HG02571 (cell line): ENCODE results near the gene ATOSA.

Experiments used
- ATAC-seq: cut with Tn5 transposase; IDR thresholded peaks from one replicate; pipeline ENCODE4 v1.9.1; 2021; ENCODE audit warnings: mild to moderate bottlenecking, moderate library complexity; ENCODE audit not compliant: unreplicated experiment

ATOSA gene

DNA sequence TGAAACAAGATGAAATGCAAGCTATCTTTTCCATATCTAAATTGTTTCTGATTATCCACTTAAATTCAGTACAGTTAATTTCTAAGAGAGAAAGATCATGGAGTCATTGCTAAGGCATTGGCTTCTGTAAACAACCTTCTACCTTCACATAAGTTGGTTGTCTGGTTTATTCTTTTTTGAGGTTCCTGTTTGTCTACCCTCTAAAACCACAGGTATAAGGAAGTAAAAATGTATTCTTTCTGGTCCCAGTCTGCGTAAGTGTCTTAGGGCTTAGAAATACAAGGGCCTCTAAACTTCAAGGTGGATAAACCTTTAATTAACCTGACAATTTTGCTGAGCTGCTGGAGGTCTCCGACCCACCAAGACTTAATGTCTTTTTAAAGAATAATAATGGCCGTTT is 3.6 kb upstream of the ATOSA start:
- ATAC-seq: no peak

DNA sequence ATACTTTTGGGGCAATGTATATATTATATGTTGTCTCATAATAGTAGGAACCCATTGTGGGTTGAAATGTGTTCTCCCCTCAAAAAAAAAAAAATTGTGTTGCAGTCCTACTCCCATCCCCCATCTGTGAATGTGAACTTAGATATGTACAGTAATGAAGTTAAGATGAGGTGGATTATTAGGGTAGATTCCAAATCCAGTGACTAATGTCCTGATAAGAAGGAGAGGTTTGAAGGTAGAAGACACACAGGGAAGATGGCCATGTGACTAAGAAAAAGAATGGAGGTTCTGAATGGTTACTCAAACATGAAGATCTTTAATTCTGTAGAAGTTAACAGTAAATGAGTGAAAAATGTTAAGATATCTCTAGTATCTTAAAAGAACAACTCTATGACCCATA is 3.0 kb upstream of the ATOSA start:
- no peak for ATAC-seq

DNA sequence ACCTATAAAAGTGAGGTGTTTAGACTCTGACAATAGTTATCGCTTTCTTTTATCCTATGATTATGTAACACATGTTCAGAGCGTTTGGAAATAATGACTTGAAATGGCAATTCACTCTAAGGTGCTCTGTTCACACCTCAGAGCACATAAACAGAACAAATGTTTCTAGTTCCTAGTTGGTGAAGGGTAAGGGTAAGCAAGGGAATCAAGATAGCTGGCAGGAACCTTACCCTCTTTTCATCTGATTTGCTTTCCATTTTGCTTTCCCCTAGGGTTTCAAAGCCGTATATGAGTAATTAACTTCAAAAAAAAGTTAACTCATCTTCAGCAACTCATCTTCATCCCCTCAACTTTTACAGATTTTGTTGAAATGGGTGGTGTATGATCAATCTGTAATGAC is 2.3 kb upstream of the ATOSA start:
- no peak for ATAC-seq

- no peak for ATAC-seq
These were observed 1.6 kb upstream of the ATOSA start for GRCh38 chr15:52680761-52681160.

DNA sequence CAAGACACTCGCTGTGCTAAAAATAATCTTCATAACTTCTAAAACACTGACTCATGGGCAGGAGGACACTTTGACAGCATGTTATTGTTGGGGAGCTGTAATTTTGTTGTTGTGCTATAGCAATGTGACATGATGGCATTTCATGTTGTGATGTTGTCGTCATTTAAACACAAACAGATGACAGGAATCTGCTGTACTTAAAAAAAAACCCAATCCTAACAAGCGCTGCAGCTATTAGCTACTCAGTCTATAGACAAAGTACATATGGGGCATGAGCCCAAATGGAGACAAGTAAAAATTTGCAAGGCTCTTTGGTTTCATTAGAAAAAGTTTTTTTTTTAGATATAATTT is 828 bp upstream of the ATOSA start:
- no peak for ATAC-seq

- peak; percentile 21 for ATAC-seq
These were observed 538 bp downstream of the ATOSA start for GRCh38 chr15:52678468-52679231.

GRCh38 chr15:52677593-52678467 is 1.4 kb downstream of the ATOSA start:
- peak; percentile 29 for ATAC-seq

- no peak for ATAC-seq
These were observed 4.4 kb downstream of the ATOSA start for GRCh38 chr15:52674831-52675230.

- ATAC-seq: no peak
These were observed 5.5 kb downstream of the ATOSA start for GRCh38 chr15:52673734-52674133.

DNA sequence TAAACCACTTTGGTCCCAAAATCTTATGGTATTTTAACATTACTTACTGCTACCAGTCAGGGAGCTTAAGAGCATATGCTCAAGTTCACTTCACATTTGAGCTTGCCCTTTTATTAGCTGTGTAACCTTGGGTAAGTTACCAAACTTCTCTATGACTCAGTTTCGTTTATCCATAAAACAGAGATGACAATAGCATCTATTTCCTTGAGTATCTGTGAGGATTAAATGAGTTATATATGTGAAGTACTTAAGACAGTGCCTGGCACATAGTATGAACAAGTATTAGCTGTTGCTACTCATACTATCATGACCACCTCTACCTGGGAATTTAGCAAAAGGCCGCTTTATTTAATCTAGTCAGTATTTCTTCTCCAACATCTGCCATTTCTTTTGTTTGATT is 5.9 kb downstream of the ATOSA start:
- no peak for ATAC-seq

DNA sequence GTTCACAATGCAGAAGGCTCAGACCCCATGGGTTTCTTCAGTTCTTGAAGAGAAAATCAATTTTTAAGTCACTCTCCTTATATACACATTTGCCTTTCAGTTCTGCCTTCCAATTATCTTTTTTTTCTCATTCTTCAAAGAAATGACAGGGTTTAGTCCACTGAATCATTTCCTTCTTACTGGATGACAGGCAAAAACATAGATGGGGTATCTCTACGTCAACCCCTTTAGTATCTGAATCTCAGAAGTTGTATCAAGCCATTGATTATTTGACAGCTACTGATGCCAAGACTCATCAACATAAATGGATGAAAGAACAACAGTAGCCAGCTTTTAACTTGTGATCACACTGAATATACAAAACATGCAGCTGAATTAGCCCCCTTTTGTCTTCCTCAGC is 6.5 kb downstream of the ATOSA start:
- ATAC-seq: no peak

DNA sequence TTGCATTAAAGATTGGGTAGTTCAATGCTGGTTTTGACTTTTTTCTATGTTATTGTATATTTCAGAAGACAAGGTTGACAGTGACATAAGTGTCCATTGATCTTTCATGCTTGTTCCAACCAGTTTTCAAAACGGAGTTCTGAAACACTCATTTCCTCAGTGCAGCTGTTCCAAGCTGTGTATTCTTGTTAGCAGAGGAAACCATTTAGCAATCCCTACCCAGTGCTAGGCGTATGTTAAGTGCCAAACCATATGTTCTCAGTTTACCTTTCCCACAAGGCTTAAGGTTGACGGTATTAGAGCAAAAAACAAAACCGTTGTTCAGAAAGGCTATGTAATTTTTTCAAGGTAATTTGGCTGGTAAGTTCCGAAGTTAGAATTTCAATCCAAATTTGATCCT is 9.1 kb downstream of the ATOSA start:
- no peak for ATAC-seq

- no peak for ATAC-seq
These were observed 11.1 kb downstream of the ATOSA start for GRCh38 chr15:52668133-52668532.

GRCh38 chr15:52667597-52667996 is 11.6 kb downstream of the ATOSA start:
- no peak for ATAC-seq

DNA sequence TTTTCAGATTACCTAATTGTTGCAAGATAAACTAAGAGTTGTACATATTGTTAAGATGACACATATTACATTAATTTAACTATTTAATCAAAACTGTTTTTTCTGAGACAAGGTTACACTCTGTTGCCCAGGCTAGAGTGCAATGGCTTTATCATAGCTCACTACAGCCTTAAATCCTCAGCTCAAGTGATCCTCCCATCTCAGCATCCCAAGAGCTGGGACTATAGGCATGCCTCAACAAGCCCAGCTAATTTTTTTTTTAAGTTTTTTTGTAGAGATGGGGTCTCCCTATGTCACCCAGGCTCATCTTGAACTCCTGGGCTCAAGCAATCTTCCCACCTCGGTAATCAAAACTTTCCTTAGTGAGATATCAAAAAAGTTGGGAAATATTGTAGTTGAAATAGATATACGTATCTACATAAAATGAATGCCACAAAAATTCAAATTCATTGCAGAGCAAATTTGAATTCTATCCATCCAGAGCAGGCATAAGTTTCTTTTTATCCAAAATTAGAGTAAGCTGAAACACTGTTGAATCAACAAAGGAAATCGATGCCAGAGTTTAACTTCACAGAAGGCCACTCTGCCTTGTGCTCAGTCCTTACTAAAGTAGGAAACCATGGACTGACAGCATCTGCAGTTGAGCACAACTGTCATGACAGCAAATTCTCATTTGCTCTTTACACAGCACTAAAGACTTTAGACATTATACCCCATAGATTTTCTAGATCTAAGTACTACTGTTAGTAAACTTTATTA is 15.5 kb downstream of the ATOSA start:
- no peak for ATAC-seq

DNA sequence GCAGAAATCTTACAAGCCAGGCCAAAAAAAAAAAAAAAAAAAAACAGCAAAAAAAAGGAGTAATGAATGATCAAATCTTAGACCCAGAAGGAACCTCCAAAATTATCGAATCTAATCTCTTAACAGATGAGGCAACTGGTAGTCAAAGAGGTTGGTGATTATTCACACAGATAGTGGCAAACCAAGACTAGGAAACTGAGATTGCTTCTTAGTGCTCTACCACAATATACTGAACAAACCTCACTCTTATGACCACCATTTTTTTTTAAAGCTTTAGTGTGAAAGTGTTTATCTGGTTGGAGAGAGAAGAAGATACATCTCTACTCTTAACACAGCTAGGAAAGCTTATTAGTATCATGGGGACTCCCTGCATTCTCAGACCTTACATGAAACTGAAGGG is 17.3 kb downstream of the ATOSA start:
- ATAC-seq: no peak

- ATAC-seq: no peak
These were observed 19.0 kb downstream of the ATOSA start for GRCh38 chr15:52660192-52660591.

- peak; percentile 81 for ATAC-seq
These were observed 20.2 kb downstream of the ATOSA start for GRCh38 chr15:52658955-52659354.

GRCh38 chr15:52657338-52657737 is 21.9 kb downstream of the ATOSA start:
- no peak for ATAC-seq

GRCh38 chr15:52656412-52656811 is 22.8 kb downstream of the ATOSA start:
- ATAC-seq: no peak

- no peak for ATAC-seq
These were observed 25.7 kb downstream of the ATOSA start for GRCh38 chr15:52653431-52653964.
